AG04449 (cell line): ENCODE results near the gene CABLES1.

Source experiments
- CTCF ChIA-PET: fragments of 350-600 bp; formaldehyde crosslinking; extraction: SDS; loops from one replicate; lab custom pipeline; 2021; ENCODE audit warnings: antibody characterized with exemption; lab: Yijun Ruan, JAX
- POLR2A ChIA-PET: fragments of 400-600, 350-600 bp; formaldehyde crosslinking; extraction: SDS; loops from one replicate; lab custom pipeline; 2020; ENCODE audit warnings: antibody characterized with exemption, inconsistent platforms; lab: Yijun Ruan, JAX
- DNase-seq: peaks from one replicate; pipeline ENCODE4 v3.0.0-alpha.2; 2010; ENCODE audit warnings: low read depth, low spot score
- H3K4me3 ChIP-seq: 2 replicates; pipeline ENCODE4 v1.5.1; 2011; ENCODE audit warnings: low read depth, mild to moderate bottlenecking, control low read depth, low read length
- TF ChIP-seq, protein P1 (sequence below): IDR thresholded peaks from one replicate; pipeline ENCODE4 v1.5.1; 2011; ENCODE audit warnings: mild to moderate bottlenecking, moderate library complexity, low read length, control low read depth, inconsistent platforms; ENCODE audit not compliant: insufficient read depth; ENCODE audit errors: missing control alignments

Gene CABLES1

DNA sequence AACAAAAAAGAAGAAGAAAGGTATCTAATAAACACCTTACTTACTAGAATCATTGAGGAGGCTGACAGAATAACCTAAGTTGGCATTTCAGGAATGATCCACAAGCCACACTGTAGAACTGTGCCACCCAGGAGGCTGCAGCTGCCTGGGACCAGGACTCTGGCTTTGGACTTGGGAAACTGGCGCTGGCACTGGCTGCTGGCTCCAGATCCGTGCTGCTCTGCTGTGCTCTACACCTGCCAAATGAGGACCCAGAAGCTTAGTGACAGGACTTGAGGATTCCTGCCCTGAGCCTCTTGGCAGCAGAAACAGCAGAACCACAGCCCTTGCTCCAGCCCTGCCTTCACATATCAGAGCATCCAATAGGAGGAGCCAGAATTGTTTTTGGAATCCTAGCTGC lies 113.5 kb downstream of the CABLES1 start:
- TF ChIP-seq, protein P1, sequence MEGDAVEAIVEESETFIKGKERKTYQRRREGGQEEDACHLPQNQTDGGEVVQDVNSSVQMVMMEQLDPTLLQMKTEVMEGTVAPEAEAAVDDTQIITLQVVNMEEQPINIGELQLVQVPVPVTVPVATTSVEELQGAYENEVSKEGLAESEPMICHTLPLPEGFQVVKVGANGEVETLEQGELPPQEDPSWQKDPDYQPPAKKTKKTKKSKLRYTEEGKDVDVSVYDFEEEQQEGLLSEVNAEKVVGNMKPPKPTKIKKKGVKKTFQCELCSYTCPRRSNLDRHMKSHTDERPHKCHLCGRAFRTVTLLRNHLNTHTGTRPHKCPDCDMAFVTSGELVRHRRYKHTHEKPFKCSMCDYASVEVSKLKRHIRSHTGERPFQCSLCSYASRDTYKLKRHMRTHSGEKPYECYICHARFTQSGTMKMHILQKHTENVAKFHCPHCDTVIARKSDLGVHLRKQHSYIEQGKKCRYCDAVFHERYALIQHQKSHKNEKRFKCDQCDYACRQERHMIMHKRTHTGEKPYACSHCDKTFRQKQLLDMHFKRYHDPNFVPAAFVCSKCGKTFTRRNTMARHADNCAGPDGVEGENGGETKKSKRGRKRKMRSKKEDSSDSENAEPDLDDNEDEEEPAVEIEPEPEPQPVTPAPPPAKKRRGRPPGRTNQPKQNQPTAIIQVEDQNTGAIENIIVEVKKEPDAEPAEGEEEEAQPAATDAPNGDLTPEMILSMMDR, result no peak
- ChIA-PET POLR2A (no interaction called here), CTCF (interaction anchor here (0.9 to 1.4 kb wide), 4 partner anchors 9 to 217 kb away, joined by 3 to 4 read pairs (median 4); no protein-coding TSS in a partner anchor)
- no peak for DNase-seq
- H3K4me3 ChIP-seq, result no peak overlapping the region

DNA sequence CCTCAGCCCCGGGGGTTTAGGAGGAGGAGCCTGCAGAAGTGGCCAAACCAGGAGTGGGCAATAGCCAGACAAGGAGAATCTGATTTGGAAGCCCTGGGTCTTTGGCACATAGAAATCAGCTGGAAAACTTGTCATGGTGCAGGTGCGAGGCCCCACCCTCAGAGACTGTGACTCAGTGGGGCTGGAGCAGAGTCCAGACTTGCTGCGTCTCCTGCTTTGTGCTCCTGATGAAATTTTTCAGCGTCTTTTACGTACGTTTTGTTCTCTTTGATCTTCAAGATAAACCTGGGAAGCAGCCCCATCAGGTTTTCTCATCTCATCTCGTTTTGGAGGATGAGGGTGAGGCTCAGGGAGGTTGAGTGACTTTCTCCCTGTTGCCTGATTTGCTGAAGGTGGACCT lies 114.1 kb downstream of the CABLES1 start:
- TF ChIP-seq, protein P1, result no peak
- no peak for DNase-seq
- no peak overlapping the region for H3K4me3 ChIP-seq
- CTCF ChIA-PET, result interaction anchor here (0.9 to 1.4 kb wide), 3 partner anchors 9 to 218 kb away, joined by 3 to 4 read pairs (median 4); no protein-coding TSS in a partner anchor
- POLR2A ChIA-PET, result no interaction called here

DNA sequence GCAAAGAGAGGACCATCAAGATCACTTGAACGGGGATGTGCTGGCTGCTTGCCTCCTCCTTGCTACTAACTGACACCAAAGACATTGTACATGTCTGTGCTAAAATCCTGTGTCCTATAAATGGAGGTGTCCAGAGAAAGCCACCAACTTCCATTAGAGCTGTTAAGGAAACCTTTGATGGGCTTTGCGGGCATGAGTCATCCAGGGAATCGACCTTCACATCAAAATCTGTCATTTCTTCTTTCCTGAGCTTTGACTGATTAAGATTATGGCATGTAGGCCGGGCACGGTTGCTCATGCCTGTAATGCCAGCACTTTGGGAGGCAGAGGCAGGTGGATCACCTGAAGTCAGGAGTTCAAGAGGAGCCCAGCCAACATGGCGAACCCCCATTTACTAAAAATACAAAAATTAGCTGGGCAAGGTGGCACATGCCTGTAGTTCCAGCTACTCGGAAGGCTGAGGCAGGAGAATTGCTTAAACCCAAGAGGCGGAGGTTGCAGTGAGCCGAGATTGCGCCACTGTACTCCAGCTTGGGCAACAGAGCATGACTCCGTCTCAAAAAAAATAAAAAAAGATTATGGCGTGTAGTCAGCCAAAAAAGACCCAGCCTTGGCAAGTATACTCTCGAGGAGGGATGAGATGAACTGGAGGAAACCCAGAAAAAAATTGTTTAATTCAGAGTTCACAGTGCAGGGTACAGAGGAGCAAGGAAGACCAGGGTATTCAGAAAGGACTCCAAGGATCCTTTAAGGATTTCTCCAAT lies 115.8 kb downstream of the CABLES1 start:
- DNase-seq, result no peak
- TF ChIP-seq, protein P1, result no peak
- ChIA-PET POLR2A (no interaction called here), CTCF (no interaction called here)
- H3K4me3 ChIP-seq, result no peak overlapping the region

DNA sequence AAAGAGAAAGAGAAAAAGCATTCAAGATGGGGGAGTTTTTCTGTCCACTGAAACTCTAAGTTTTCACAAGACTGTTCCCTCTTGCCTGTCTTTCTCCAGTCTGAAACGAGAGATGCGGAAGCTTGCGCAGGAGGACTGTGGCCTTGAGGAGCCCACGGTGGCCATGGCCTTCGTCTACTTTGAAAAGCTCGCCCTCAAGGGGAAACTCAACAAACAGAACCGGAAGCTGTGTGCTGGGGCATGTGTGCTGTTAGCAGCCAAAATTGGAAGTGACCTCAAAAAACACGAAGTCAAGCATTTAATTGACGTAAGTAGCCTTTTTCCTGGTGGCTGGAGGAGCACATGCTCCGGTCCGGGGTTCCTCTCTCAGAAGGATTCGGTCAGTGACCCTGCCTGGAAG lies 118.3 kb downstream of the CABLES1 start:
- POLR2A ChIA-PET, result no interaction called here

GRCh38 chr18:23257137-23257536 lies 121.9 kb downstream of the CABLES1 start:
- CTCF ChIA-PET, result no interaction called here
- no peak overlapping the region for H3K4me3 ChIP-seq
- POLR2A ChIA-PET, result no interaction called here
- DNase-seq, result no peak
- TF ChIP-seq, protein P1, result no peak

More for the DNA sequence above, 118.3 kb downstream of the CABLES1 start:
- TF ChIP-seq, protein P1, result no peak
- H3K4me3 ChIP-seq, result no peak overlapping the region
- CTCF ChIA-PET, result no interaction called here
- DNase-seq, result no peak

GRCh38 chr18:23257686-23258565 lies 122.6 kb downstream of the CABLES1 start:
- POLR2A ChIA-PET, result no interaction called here
- no peak for DNase-seq
- TF ChIP-seq, protein P1, result no peak
- no peak overlapping the region for H3K4me3 ChIP-seq
- CTCF ChIA-PET, result interaction anchor here (1.0 kb wide), 1 partner anchor 227 kb away, joined by 3 read pairs; no protein-coding TSS in a partner anchor
